Caco-2 (cell line): ENCODE measurements around the gene UBE3C. TPM values are rescaled to one million over a fixed set of nuclear protein-coding genes. Genes with fewer than 3 reads are reported as not detected.
A peak's percentile ranks its signal among the peaks of the same experiment; 100 is the strongest.
"Not testable (repeated sequence)": the region's sequence is repeated elsewhere in the genome, so short reads cannot be mapped to it uniquely, and the experiment has no call there.

Experiments used
- BruUV-seq: library from RNA; stranded (reverse); fragments of 400-500 nt; replicated peaks from 2 replicates; lab custom pipeline; 2021; lab: Mats Ljungman, UMichigan
- CTCF ChIA-PET: fragments of 300-600 bp; sonication (Branson Sonifier 250); formaldehyde crosslinking; loops from one replicate; lab custom pipeline; 2022; ENCODE audit warnings: antibody characterized with exemption; lab: Charles Lee
- POLR2A ChIA-PET: fragments of 300-600 bp; sonication (Branson Sonifier 250); formaldehyde crosslinking; loops from one replicate; lab custom pipeline; 2022; ENCODE audit warnings: antibody characterized with exemption; lab: Charles Lee
- DNase-seq, 2 experiments: peaks; one replicate each; pipeline versions ENCODE4 v3.0.0 to v3.0.0-alpha.2; 2020 to 2022
- H3K27me3 ChIP-seq: replicated peaks from 2 replicates; pipeline ENCODE4 v1.6.0; 2011; ENCODE audit warnings: low read length; ENCODE audit not compliant: control insufficient read depth, insufficient read depth
- H3K36me3 ChIP-seq: 2 replicates; pipeline ENCODE4 v1.5.1; 2011; ENCODE audit warnings: low read length; ENCODE audit not compliant: control insufficient read depth, insufficient read depth
- H3K4me1 ChIP-seq: fragments of 250-450 bp; sonication (Bioruptor Pico); 2 replicates; pipeline ENCODE4 v1.5.1; 2020; ENCODE audit warnings: mild to moderate bottlenecking
- H3K4me3 ChIP-seq: 2 replicates; pipeline ENCODE4 v1.5.1; 2011; ENCODE audit warnings: low read depth, mild to moderate bottlenecking, control low read depth, low read length
- H3K9me3 ChIP-seq: fragments of 250-450 bp; sonication (Bioruptor Pico); 2 replicates; pipeline ENCODE4 v1.5.1; 2020; ENCODE audit warnings: mild to moderate bottlenecking, moderate library complexity
- H3K27ac Mint-ChIP-seq: one replicate; pipeline ENCODE4 v1.8.0; 2022; ENCODE audit warnings: mixed read lengths; ENCODE audit not compliant: unreplicated experiment
- H3K27me3 Mint-ChIP-seq: one replicate; pipeline ENCODE4 v1.8.0; 2022; ENCODE audit warnings: mixed read lengths; ENCODE audit not compliant: insufficient read depth, unreplicated experiment
- H3K36me3 Mint-ChIP-seq: one replicate; pipeline ENCODE4 v1.8.0; 2022; ENCODE audit warnings: mild to moderate bottlenecking, mixed read lengths; ENCODE audit not compliant: insufficient read depth, unreplicated experiment
- H3K4me1 Mint-ChIP-seq: one replicate; pipeline ENCODE4 v1.8.0; 2022; ENCODE audit warnings: low read depth, mixed read lengths; ENCODE audit not compliant: unreplicated experiment
- H3K4me3 Mint-ChIP-seq: one replicate; pipeline ENCODE4 v1.8.0; 2022; ENCODE audit warnings: mild to moderate bottlenecking, moderate library complexity, mixed read lengths; ENCODE audit not compliant: unreplicated experiment
- H3K9me3 Mint-ChIP-seq: one replicate; pipeline ENCODE4 v1.8.0; 2022; ENCODE audit warnings: mixed read lengths; ENCODE audit not compliant: unreplicated experiment
- intact Hi-C: fragments of 100-400 bp; cut with micrococcal nuclease; formaldehyde crosslinking; loops from one replicate; pipeline ENCODE4 v1.10.0; 2022; ENCODE audit not compliant: unreplicated experiment
- total RNA-seq: library from RNA; stranded (reverse); gene quantifications from 2 replicates; pipeline ENCODE4 v1.2.3, GENCODE V29; 2022
- TF ChIP-seq, protein P1 (sequence below), 2 experiments: fragments of 200-600 bp in 1 of 2; IDR thresholded peaks; 1 replicate in 1 of 2; 2 replicates in 1 of 2; pipeline versions ENCODE4 v1.5.1 to v1.8.0; 2011 to 2022; ENCODE audit warnings: antibody characterized with exemption in 1 of 2, control low read depth in 1 of 2, inconsistent platforms in 1 of 2, low read depth in 1 of 2, low read length in 1 of 2, mild to moderate bottlenecking in 1 of 2, moderate library complexity in 1 of 2; ENCODE audit not compliant: insufficient read depth in 1 of 2, severe bottlenecking in 1 of 2, unreplicated experiment in 1 of 2

Gene UBE3C
- total RNA-seq, 1 experiment from 2014 or later, result 76.1 TPM

DNA sequence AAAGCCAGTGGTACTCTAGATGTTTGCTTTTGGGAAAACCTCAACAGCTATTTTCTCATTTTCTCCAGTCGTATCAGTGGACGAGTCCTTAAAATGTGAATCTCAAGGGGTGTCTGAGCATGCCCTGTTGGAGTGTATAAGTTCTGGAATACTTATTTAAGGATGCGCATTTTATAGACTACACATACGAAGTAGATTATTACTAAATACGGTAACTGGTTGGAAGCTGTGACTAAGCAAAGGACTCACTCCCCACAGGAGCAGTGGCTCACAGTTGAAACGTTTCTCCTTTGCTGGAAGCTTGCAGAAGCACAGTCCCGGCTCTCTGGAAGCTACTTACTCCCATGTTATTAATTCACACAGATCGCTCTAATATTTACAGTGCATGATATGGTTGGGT, 107.3 kb downstream of the UBE3C start:
- no peak overlapping the region for H3K4me3 Mint-ChIP-seq
- CTCF ChIA-PET, result interaction anchor here (0.5 kb wide), 1 partner anchor 1021 kb away, joined by 3 read pairs; no protein-coding TSS in a partner anchor
- intact Hi-C loops, result no loop called here

DNA sequence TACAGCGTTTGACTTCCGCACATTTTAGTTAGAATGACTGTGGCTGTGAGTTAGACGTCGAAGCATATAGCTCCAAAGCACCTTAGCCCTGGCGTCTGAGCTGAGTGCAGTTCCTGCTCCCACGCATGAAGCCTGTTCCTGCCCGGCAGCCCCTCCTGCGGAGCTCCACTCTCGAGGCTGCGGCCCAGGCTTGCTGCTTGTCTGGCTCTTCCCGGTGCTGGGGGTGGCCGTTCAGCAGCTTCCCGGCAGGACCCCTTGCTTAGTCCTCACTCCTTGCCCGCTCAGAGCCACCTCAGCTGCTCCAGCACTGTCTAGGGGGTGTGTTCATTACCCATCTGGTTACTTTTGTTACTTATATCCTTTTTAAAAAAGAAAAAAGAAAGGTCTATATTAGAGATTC, 109.9 kb downstream of the UBE3C start:
- no peaks in the 10 kb centered on the region for H3K9me3 ChIP-seq
- Mint-ChIP-seq H3K4me3 (no peak overlapping the region), H3K27me3 (no peaks in the 10 kb centered on the region), H3K9me3 (no peaks in the 10 kb centered on the region), H3K4me1 (no peaks in the 10 kb centered on the region), H3K27ac (no peak overlapping the region), H3K36me3 (peaks cover 65% of the 10 kb centered on the region)
- H3K4me1 ChIP-seq, result no peaks in the 10 kb centered on the region
- ChIA-PET CTCF (no interaction called here), POLR2A (no interaction called here)
- DNase-seq, result no peak
- TF ChIP-seq, protein P1, sequence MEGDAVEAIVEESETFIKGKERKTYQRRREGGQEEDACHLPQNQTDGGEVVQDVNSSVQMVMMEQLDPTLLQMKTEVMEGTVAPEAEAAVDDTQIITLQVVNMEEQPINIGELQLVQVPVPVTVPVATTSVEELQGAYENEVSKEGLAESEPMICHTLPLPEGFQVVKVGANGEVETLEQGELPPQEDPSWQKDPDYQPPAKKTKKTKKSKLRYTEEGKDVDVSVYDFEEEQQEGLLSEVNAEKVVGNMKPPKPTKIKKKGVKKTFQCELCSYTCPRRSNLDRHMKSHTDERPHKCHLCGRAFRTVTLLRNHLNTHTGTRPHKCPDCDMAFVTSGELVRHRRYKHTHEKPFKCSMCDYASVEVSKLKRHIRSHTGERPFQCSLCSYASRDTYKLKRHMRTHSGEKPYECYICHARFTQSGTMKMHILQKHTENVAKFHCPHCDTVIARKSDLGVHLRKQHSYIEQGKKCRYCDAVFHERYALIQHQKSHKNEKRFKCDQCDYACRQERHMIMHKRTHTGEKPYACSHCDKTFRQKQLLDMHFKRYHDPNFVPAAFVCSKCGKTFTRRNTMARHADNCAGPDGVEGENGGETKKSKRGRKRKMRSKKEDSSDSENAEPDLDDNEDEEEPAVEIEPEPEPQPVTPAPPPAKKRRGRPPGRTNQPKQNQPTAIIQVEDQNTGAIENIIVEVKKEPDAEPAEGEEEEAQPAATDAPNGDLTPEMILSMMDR (IDR thresholded peaks at IDR 0.05; ENCODE audit: insufficient read depth in 1 of 2, low read depth in 1 of 2, low read length in 1 of 2, severe bottlenecking in 1 of 2, unreplicated experiment in 1 of 2), result no peak
- H3K27me3 ChIP-seq, result no peaks in the 10 kb centered on the region
- intact Hi-C loops, result no loop called here
- no TSS peak for BruUV-seq
- H3K4me3 ChIP-seq, result no peak overlapping the region
- peaks cover 3% of the 10 kb centered on the region for H3K36me3 ChIP-seq

More for the DNA sequence above, 107.3 kb downstream of the UBE3C start:
- TF ChIP-seq, protein P1 (IDR thresholded peaks at IDR 0.05; ENCODE audit: insufficient read depth in 1 of 2, low read depth in 1 of 2, low read length in 1 of 2, severe bottlenecking in 1 of 2, unreplicated experiment in 1 of 2), result no peak
- no peak for DNase-seq
- no TSS peak for BruUV-seq
- no peak overlapping the region for H3K4me3 ChIP-seq
- H3K27me3 ChIP-seq, result no peaks in the 10 kb centered on the region
- H3K9me3 ChIP-seq, result no peaks in the 10 kb centered on the region
- POLR2A ChIA-PET, result no interaction called here
- H3K27me3 Mint-ChIP-seq, result no peaks in the 10 kb centered on the region
- H3K36me3 ChIP-seq, result no peaks in the 10 kb centered on the region; the same call in 1 of the 2 replicates
- no peaks in the 10 kb centered on the region for H3K9me3 Mint-ChIP-seq
- H3K36me3 Mint-ChIP-seq, result peaks cover 69% of the 10 kb centered on the region
- H3K4me1 Mint-ChIP-seq, result no peaks in the 10 kb centered on the region
- no peak overlapping the region for H3K27ac Mint-ChIP-seq
- H3K4me1 ChIP-seq, result no peaks in the 10 kb centered on the region

- Histone ChIP-seq H3K9me3 (no peaks in the 10 kb centered on the region), H3K4me3 (no peak overlapping the region), H3K27me3 (no peaks in the 10 kb centered on the region), H3K36me3 (peaks cover 3% of the 10 kb centered on the region), H3K4me1 (peaks cover 10% of the 10 kb centered on the region)
- H3K36me3 Mint-ChIP-seq, result peaks cover 78% of the 10 kb centered on the region
- H3K27ac Mint-ChIP-seq, result no peak overlapping the region
- POLR2A ChIA-PET, result no interaction called here
- CTCF ChIA-PET, result interaction anchor here (0.7 to 0.9 kb wide), 2 partner anchors 26 to 294 kb away, joined by 3 read pairs; no protein-coding TSS in a partner anchor
- TF ChIP-seq, protein P1 (IDR thresholded peaks at IDR 0.05; ENCODE audit: insufficient read depth in 1 of 2, low read depth in 1 of 2, low read length in 1 of 2, severe bottlenecking in 1 of 2, unreplicated experiment in 1 of 2), result peak; percentile 71 to 82
- no peaks in the 10 kb centered on the region for H3K9me3 Mint-ChIP-seq
- DNase-seq, result peak; percentile 66 to 72
- H3K4me1 Mint-ChIP-seq, result no peaks in the 10 kb centered on the region
- BruUV-seq, result no TSS peak
- H3K27me3 Mint-ChIP-seq, result no peaks in the 10 kb centered on the region
- intact Hi-C loops, result loop anchor here (1.0 kb wide), 1 partner anchor 341 kb away; no protein-coding TSS in a partner anchor
- H3K4me3 Mint-ChIP-seq, result no peak overlapping the region
Measured at GRCh38 chr7:157250605-157251228, 112.0 kb downstream of the UBE3C start.

GRCh38 chr7:157251817-157252216, 113.1 kb downstream of the UBE3C start:
- H3K36me3 ChIP-seq, DNase-seq, H3K27me3 Mint-ChIP-seq, H3K9me3 Mint-ChIP-seq, H3K4me1 ChIP-seq, H3K4me3 ChIP-seq, H3K4me1 Mint-ChIP-seq, BruUV-seq, H3K27me3 ChIP-seq, H3K9me3 ChIP-seq, CTCF ChIA-PET, H3K4me3 Mint-ChIP-seq, intact Hi-C loops, POLR2A ChIA-PET, H3K27ac Mint-ChIP-seq: not testable (repeated sequence)
- H3K36me3 Mint-ChIP-seq, result peaks cover 73% of the 10 kb centered on the region
